ENCODE data around the gene POLE.

- no peak for TF ChIP-seq POLR2A (IDR thresholded peaks at IDR 0.05)
- no peak for TF ChIP-seq CTCF (IDR thresholded peaks at IDR 0.05)
These were observed 33.4 kb downstream of the POLE start for GRCh38 chr12:132653567-132654290.

Measured in gastroesophageal sphincter (tissue), 3 donors.